ENCODE results near the gene TXNDC2. TPM values are rescaled to one million over a fixed set of nuclear protein-coding genes. Genes with fewer than 3 reads are reported as not detected.
A peak's percentile ranks its signal among the peaks of the same experiment; 100 is the strongest.

TXNDC2 gene
- total RNA-seq, 4 donors from 2014 or later, result not detected

- TF ChIP-seq CTCF (IDR thresholded peaks at IDR 0.05 in 4 of 5, conservative IDR thresholded peaks at IDR 0.05 in 1 of 5), result no peak
- no peak for TF ChIP-seq POLR2A (IDR thresholded peaks at IDR 0.05)
- ATAC-seq (no peak), DNase-seq (no peak)
- Histone ChIP-seq H3K9me3 (no peaks in the 10 kb centered on the region), H3K4me1 (peaks cover 92 to 98% of the 10 kb centered on the region in 2 donors), H3K36me3 (no peaks in the 10 kb centered on the region), H3K27me3 (no peaks in the 10 kb centered on the region), H3K4me3 (no peak overlapping the region), H3K27ac (peak overlapping the region in 1 of 4 donors; percentile 29)
- in situ Hi-C loops (cut with MboI; ENCODE audit: low sequenced_read_pairs in 4 of 4), result loop anchor here in 1 of 4 donors (25.0 kb wide), 1 partner anchor 339 kb away; no protein-coding TSS in a partner anchor
- intact Hi-C loops (cut with DNase I; ENCODE audit: low total_unique reads), result no loop called here
Observed at GRCh38 chr18:9926223-9926894, 40.6 kb downstream of the TXNDC2 start.

- TF ChIP-seq POLR2A (IDR thresholded peaks at IDR 0.05) (no peak), CTCF (IDR thresholded peaks at IDR 0.05 in 4 of 5, conservative IDR thresholded peaks at IDR 0.05 in 1 of 5) (no peak)
- Histone ChIP-seq H3K9me3 (no peaks in the 10 kb centered on the region), H3K4me3 (no peak overlapping the region), H3K4me1 (peaks cover 96 to 99% of the 10 kb centered on the region in 2 donors), H3K27ac (no peak overlapping the region), H3K27me3 (no peaks in the 10 kb centered on the region), H3K36me3 (no peaks in the 10 kb centered on the region)
- DNase-seq (no peak), ATAC-seq (no peak)
- in situ Hi-C loops (cut with MboI; ENCODE audit: low sequenced_read_pairs in 4 of 4), result loop anchor here in 1 of 4 donors (25.0 kb wide), 1 partner anchor 340 kb away; no protein-coding TSS in a partner anchor
- intact Hi-C loops (cut with DNase I; ENCODE audit: low total_unique reads), result no loop called here
Observed at GRCh38 chr18:9926977-9927376, 41.2 kb downstream of the TXNDC2 start.

- intact Hi-C loops (cut with DNase I; ENCODE audit: low total_unique reads), result no loop called here
- Histone ChIP-seq H3K27me3 (no peaks in the 10 kb centered on the region), H3K4me1 (peaks cover 97 to 99% of the 10 kb centered on the region in 2 donors), H3K9me3 (no peaks in the 10 kb centered on the region), H3K27ac (peak overlapping the region in 2 of 4 donors; percentile 37 to 44), H3K4me3 (no peak overlapping the region), H3K36me3 (peaks cover 0 to 4% of the 10 kb centered on the region in 2 donors)
- DNase-seq (no peak), ATAC-seq (no peak)
- TF ChIP-seq POLR2A (IDR thresholded peaks at IDR 0.05) (no peak), CTCF (IDR thresholded peaks at IDR 0.05 in 4 of 5, conservative IDR thresholded peaks at IDR 0.05 in 1 of 5) (no peak)
- in situ Hi-C loops (cut with MboI; ENCODE audit: low sequenced_read_pairs in 4 of 4), result loop anchor here in 1 of 4 donors (25.0 kb wide), 1 partner anchor 340 kb away; no protein-coding TSS in a partner anchor
Observed at GRCh38 chr18:9927392-9928063, 41.8 kb downstream of the TXNDC2 start.

GRCh38 chr18:9928646-9929259, 43.0 kb downstream of the TXNDC2 start:
- intact Hi-C loops (cut with DNase I; ENCODE audit: low total_unique reads) (no loop called here), in situ Hi-C loops (cut with MboI; ENCODE audit: low sequenced_read_pairs in 4 of 4) (loop anchor here in 1 of 4 donors (25.0 kb wide), 1 partner anchor 341 kb away; no protein-coding TSS in a partner anchor)
- Histone ChIP-seq H3K27me3 (no peaks in the 10 kb centered on the region), H3K4me1 (peaks cover 86 to 97% of the 10 kb centered on the region in 2 donors), H3K36me3 (peaks cover 0 to 16% of the 10 kb centered on the region in 2 donors), H3K27ac (no peak overlapping the region), H3K4me3 (no peak overlapping the region), H3K9me3 (no peaks in the 10 kb centered on the region)
- no peak for DNase-seq
- ATAC-seq, result no peak
- TF ChIP-seq POLR2A (IDR thresholded peaks at IDR 0.05) (no peak), CTCF (IDR thresholded peaks at IDR 0.05 in 4 of 5, conservative IDR thresholded peaks at IDR 0.05 in 1 of 5) (no peak)
